A549 (cell line): ENCODE measurements around the gene USP36. TPM values are rescaled to one million over a fixed set of nuclear protein-coding genes. Genes with fewer than 3 reads are reported as not detected.

Source experiments
- ATAC-seq, 2 experiments: fragments of 200-7000 bp in 1 of 2; fragments of >200 bp in 1 of 2; cut with Nextera tagmentation in 1 of 2; cut with Tn5 transposase in 1 of 2; 3 replicates each; pipeline versions ENCODE4 v1.8.0 to v1.9.1; 2018 to 2020; ENCODE audit warnings: mild to moderate bottlenecking in 1 of 2, moderate library complexity in 1 of 2
- CTCF ChIA-PET: fragments of 300-600 bp; sonication (Branson Sonifier 250); formaldehyde crosslinking; extraction: SDS; loops from one replicate; lab custom pipeline; 2021; ENCODE audit warnings: antibody characterized with exemption, inconsistent platforms; lab: Yijun Ruan, JAX
- POLR2A ChIA-PET: fragments of 350-600 bp; formaldehyde crosslinking; extraction: SDS; loops from one replicate; lab custom pipeline; 2021; ENCODE audit warnings: antibody characterized with exemption, inconsistent platforms; lab: Yijun Ruan, JAX
- DNase-seq, 2 experiments: peaks; one replicate each; pipeline versions ENCODE4 v3.0.0 to v3.0.0-alpha.2; 2011 to 2016; ENCODE audit warnings: low read depth in 1 of 2, low spot score in 1 of 2
- FAIRE-seq: peaks from 2 replicates; lab custom pipeline; 2011; peaks lifted over from hg19 to GRCh38; lab: Jason Lieb, UNC
- H3K27ac ChIP-seq, 2 experiments: fragments of >200 bp; sonication (Bioruptor Twin); formaldehyde crosslinking; 3 replicates each; pipeline ENCODE4 v1.5.1; 2016 to 2017
- H3K4me1 ChIP-seq: fragments of >200 bp; sonication (Bioruptor Twin); formaldehyde crosslinking; 3 replicates; pipeline ENCODE4 v1.6.1; 2016
- H3K4me2 ChIP-seq: fragments of >200 bp; sonication (Bioruptor Twin); formaldehyde crosslinking; 3 replicates; pipeline ENCODE4 v1.6.1; 2016
- H3K4me3 ChIP-seq: fragments of >200 bp; sonication (Bioruptor Twin); formaldehyde crosslinking; 3 replicates; pipeline ENCODE4 v1.5.1; 2016
- H3K9me3 ChIP-seq: fragments of >200 bp; sonication (Bioruptor Twin); formaldehyde crosslinking; 3 replicates; pipeline ENCODE4 v1.6.1; 2016
- EHMT2 ChIP-seq: fragments of 200-600 bp; sonication (generic); IDR thresholded peaks from 2 replicates; pipeline ENCODE4 v1.6.1; 2016; ENCODE audit warnings: antibody characterized with exemption, low read depth, mild to moderate bottlenecking, moderate library complexity
- ESRRA ChIP-seq: fragments of 150-350 bp; IDR thresholded peaks from 2 replicates; pipeline ENCODE4 v1.6.1; 2014; ENCODE audit warnings: mild to moderate bottlenecking, low read length, borderline replicate concordance
- GATA3 ChIP-seq: IDR thresholded peaks from 2 replicates; pipeline ENCODE4 v1.6.1; 2012; ENCODE audit warnings: borderline replicate concordance
- HOXB5 ChIP-seq: fragments of 250-450 bp; sonication (Bioruptor Pico); IDR thresholded peaks from 2 replicates; pipeline ENCODE4 v1.5.0; 2020; ENCODE audit warnings: mild to moderate bottlenecking, moderate library complexity
- KDM5A ChIP-seq: fragments of 200-600 bp; sonication (generic); IDR thresholded peaks from 2 replicates; pipeline ENCODE4 v1.6.1; 2016; ENCODE audit warnings: antibody characterized with exemption, mild to moderate bottlenecking
- NR3C1 ChIP-seq: fragments of >200 bp; sonication (Bioruptor Twin); formaldehyde crosslinking; IDR thresholded peaks from 3 replicates; pipeline ENCODE4 v1.6.1; 2017
- POLR2AphosphoS2 ChIP-seq: conservative IDR thresholded peaks from 2 replicates; pipeline ENCODE4 v1.6.1; 2012; ENCODE audit warnings: low read length, improper control_type of control experiment, inconsistent platforms
- RFX5 ChIP-seq: fragments of 450-650 bp; IDR thresholded peaks from 2 replicates; pipeline ENCODE4 v1.7.1; 2014; ENCODE audit warnings: antibody characterized with exemption, mild to moderate bottlenecking, moderate library complexity
- WGBS: methylation state at CpG from one replicate; pipeline ENCODE4 v1.1.6; 2017; ENCODE audit errors: missing lambda C conversion rate; 5-methylcytosine and 5-hydroxymethylcytosine counted together
- polyA plus RNA-seq, 4 experiments: library from polyadenylated mRNA; depleted of rRNA in 3 of 4; stranded (reverse); fragments of >200 nt; fragmentation: RNase III in 1 of 4; extraction: RNeasy Plus Mini Kit Qiagen cat#74134 plus additional on column Dnase treatment in 1 of 4; gene quantifications; 2 replicates in 3 of 4; 3 replicates in 1 of 4; pipeline ENCODE4 v1.2.3, GENCODE V29; 2011 to 2017
- TF ChIP-seq, protein P1 (sequence below): fragments of 450-650 bp; IDR thresholded peaks from 2 replicates; pipeline ENCODE4 v1.6.1; 2014; ENCODE audit warnings: antibody characterized with exemption
- TF ChIP-seq, protein P2 (sequence below): IDR thresholded peaks from 2 replicates; pipeline ENCODE4 v1.6.1; 2012
- TF ChIP-seq, protein P3 (sequence below): IDR thresholded peaks from 2 replicates; pipeline ENCODE4 v1.6.1; 2012; ENCODE audit warnings: low read depth, borderline replicate concordance

USP36 gene
- polyA plus RNA-seq, 2 of the 4 experiments (the other 2 are of a cell fraction): 41.1 to 49.0 TPM

DNA sequence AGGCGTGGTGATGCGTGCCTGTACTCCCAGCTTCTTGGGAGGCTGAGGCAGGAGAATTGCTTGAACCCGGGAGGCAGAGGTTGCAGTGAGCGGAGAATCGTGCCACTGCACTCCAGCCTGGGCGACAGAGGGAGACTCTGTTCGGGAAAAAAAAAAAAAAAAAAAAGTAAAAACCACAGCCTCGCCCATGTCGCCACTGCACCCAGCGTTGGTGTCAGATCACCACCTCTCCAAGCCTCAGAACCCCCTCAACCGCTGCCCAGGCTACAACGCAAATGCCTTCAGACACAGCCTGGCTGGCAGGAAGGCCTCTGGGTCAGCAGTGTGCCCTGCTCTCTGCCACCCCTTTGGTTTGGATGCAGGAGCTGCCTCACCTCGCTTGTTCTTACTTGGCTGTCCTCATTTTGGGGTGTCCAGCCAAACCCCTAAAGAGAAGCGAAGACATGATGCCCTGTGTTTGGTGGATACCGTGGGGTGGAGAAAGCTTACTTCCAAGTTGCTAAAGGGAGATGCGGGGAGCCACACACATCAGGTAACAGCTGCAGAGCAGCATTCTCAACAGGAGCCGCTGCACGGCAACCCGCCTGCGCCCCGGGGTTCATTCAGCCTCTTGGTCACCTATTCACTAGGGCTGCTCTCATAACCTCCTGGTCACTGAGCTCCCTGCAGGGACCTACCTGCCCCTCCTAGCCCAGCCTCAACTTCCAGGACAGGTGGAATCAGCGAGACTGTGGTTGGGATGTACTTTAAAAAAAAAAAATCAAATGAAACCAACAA, 45.6 kb downstream of the USP36 start:
- ChIA-PET CTCF (interaction anchor here (0.6 to 3.0 kb wide), 3 partner anchors 10 to 305 kb away, joined by 3 to 12 read pairs (median 3); no protein-coding TSS in a partner anchor), POLR2A (no interaction called here)
- TF ChIP-seq KDM5A (no peak), NR3C1 (no peak), ESRRA (no peak), HOXB5 (CRISPR knock-in tag) (no peak)
- TF ChIP-seq, protein P1, sequence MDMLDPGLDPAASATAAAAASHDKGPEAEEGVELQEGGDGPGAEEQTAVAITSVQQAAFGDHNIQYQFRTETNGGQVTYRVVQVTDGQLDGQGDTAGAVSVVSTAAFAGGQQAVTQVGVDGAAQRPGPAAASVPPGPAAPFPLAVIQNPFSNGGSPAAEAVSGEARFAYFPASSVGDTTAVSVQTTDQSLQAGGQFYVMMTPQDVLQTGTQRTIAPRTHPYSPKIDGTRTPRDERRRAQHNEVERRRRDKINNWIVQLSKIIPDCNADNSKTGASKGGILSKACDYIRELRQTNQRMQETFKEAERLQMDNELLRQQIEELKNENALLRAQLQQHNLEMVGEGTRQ: no peak
- DNase-seq (no peak), FAIRE-seq (no peak), ATAC-seq (no peak)
- Histone ChIP-seq H3K4me1 (peaks cover 3% of the 10 kb centered on the region; the same call in 1 of the 3 replicates), H3K4me3 (no peak overlapping the region), H3K9me3 (no peaks in the 10 kb centered on the region), H3K4me2 (no peak overlapping the region), H3K27ac (no peak overlapping the region)
- 90% methylated on average over 22 of the region's 22 CpGs for WGBS

DNA sequence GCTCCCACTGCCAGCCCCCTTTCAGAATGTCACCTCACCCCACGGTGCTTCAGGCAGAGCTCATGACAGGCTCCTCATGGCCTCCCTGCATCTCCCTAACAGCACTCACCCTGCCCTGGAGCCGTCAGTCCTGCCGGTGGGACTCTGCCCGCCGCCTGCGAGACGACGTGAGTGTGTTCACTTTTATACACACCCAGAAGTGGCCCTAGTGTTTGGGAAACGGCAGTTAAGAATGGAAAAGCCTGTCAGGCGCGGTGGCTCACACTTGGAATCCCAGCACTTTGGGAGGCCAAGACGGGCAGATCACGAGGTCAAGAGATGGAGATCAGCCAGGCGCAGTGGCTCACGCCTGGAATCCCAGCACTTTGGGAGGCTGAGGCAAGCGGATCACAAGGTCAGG, 46.2 kb downstream of the USP36 start:
- POLR2A ChIA-PET: no interaction called here
- no peak overlapping the region for H3K4me3 ChIP-seq
- DNase-seq: no peak
- TF ChIP-seq, protein P2, sequence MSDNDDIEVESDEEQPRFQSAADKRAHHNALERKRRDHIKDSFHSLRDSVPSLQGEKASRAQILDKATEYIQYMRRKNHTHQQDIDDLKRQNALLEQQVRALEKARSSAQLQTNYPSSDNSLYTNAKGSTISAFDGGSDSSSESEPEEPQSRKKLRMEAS: no peak
- TF ChIP-seq EHMT2: no peak
- no peak for TF ChIP-seq RFX5
- TF ChIP-seq, protein P3, sequence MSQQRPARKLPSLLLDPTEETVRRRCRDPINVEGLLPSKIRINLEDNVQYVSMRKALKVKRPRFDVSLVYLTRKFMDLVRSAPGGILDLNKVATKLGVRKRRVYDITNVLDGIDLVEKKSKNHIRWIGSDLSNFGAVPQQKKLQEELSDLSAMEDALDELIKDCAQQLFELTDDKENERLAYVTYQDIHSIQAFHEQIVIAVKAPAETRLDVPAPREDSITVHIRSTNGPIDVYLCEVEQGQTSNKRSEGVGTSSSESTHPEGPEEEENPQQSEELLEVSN: no peak
- WGBS: 97% methylated on average over 16 of the region's 16 CpGs
- H3K4me2 ChIP-seq: no peak overlapping the region
- no peak for ATAC-seq
- H3K27ac ChIP-seq: no peak overlapping the region
- peaks cover 8% of the 10 kb centered on the region; the same call in 1 of the 3 replicates for H3K4me1 ChIP-seq
- H3K9me3 ChIP-seq: no peaks in the 10 kb centered on the region
- FAIRE-seq: no peak
- CTCF ChIA-PET: interaction anchor here (3.0 kb wide), 1 partner anchor 10 kb away, joined by 12 read pairs; no protein-coding TSS in a partner anchor

GRCh38 chr17:78793968-78794367, 46.6 kb downstream of the USP36 start:
- Histone ChIP-seq H3K27ac (no peak overlapping the region), H3K4me3 (no peak overlapping the region), H3K4me2 (no peak overlapping the region), H3K4me1 (peaks cover 8% of the 10 kb centered on the region; the same call in 1 of the 3 replicates), H3K9me3 (no peaks in the 10 kb centered on the region)
- WGBS: 79% methylated on average over 6 of the region's 6 CpGs
- no peak for DNase-seq
- 0 out of 2 replicates have a peak, but pooled peaks have one; percentile 12 for TF ChIP-seq POLR2AphosphoS2
- TF ChIP-seq KDM5A: no peak
- CTCF ChIA-PET: interaction anchor here (0.6 to 3.0 kb wide), 5 partner anchors 7 to 94 kb away, joined by 3 to 12 read pairs (median 3); no protein-coding TSS in a partner anchor
- POLR2A ChIA-PET: no interaction called here
- ATAC-seq: no peak
- no peak for FAIRE-seq

GRCh38 chr17:78793415-78793814, 47.2 kb downstream of the USP36 start:
- ChIA-PET POLR2A (no interaction called here), CTCF (interaction anchor here (0.6 to 1.5 kb wide), 7 partner anchors 8 to 227 kb away, joined by 3 to 5 read pairs (median 3); no protein-coding TSS in a partner anchor)
- Histone ChIP-seq H3K4me1 (peaks cover 8% of the 10 kb centered on the region; the same call in 1 of the 3 replicates), H3K4me3 (no peak overlapping the region), H3K9me3 (no peaks in the 10 kb centered on the region), H3K4me2 (no peak overlapping the region), H3K27ac (no peak overlapping the region)
- no peak; a peak in 1 of 6 replicates for ATAC-seq
- WGBS: 84% methylated on average over 10 of the region's 10 CpGs
- peak; percentile 66; the same call in 1 of the 2 replicates for TF ChIP-seq POLR2AphosphoS2
- no peak for TF ChIP-seq GATA3
- no peak for DNase-seq
- FAIRE-seq: no peak
